GM23338 (cell line): ENCODE data around the gene ARHGEF16.

Experiments
- CREB1 ChIP-seq: fragments of 250-450 bp; sonication (Bioruptor Pico); IDR thresholded peaks from 2 replicates; pipeline ENCODE4 v1.5.0; 2020; ENCODE audit warnings: low read depth, mild to moderate bottlenecking, moderate library complexity
- CTCF ChIP-seq, 2 experiments: fragments of 200-600 bp in 1 of 2; sonication (generic) in 1 of 2; conservative IDR thresholded peaks; 2 replicates each; pipeline versions ENCODE4 v1.5.1 to v1.6.1; 2016 to 2017; ENCODE audit warnings: antibody characterized with exemption in 2 of 2, low read depth in 2 of 2, mild to moderate bottlenecking in 2 of 2, moderate library complexity in 1 of 2
- ETS1 ChIP-seq: IDR thresholded peaks from 2 replicates; pipeline ENCODE4 v1.6.1; 2016; ENCODE audit warnings: antibody characterized with exemption
- EZH2 ChIP-seq: fragments of 200-600 bp; sonication (generic); IDR thresholded peaks from one replicate; pipeline ENCODE4 v1.8.0; 2017; ENCODE audit warnings: antibody characterized with exemption, mild to moderate bottlenecking, low read depth; ENCODE audit not compliant: unreplicated experiment
- EZH2phosphoT487 ChIP-seq: fragments of 200-600 bp; sonication (generic); IDR thresholded peaks from one replicate; pipeline ENCODE4 v1.8.1; 2018; ENCODE audit warnings: antibody characterized with exemption; ENCODE audit not compliant: unreplicated experiment
- JUNB ChIP-seq: IDR thresholded peaks from one replicate; pipeline ENCODE4 v1.6.1; 2016; ENCODE audit warnings: antibody characterized with exemption; ENCODE audit not compliant: unreplicated experiment
- NANOG ChIP-seq: IDR thresholded peaks from 2 replicates; pipeline ENCODE4 v1.6.1; 2016; ENCODE audit warnings: antibody characterized with exemption, borderline replicate concordance
- POLR2AphosphoS5 ChIP-seq: IDR thresholded peaks from 2 replicates; pipeline ENCODE4 v1.6.1; 2016; ENCODE audit warnings: antibody characterized with exemption, low read depth
- REST ChIP-seq: IDR thresholded peaks from one replicate; pipeline ENCODE4 v1.6.1; 2018; ENCODE audit warnings: antibody characterized with exemption; ENCODE audit not compliant: unreplicated experiment
- STAT1 ChIP-seq: IDR thresholded peaks from one replicate; pipeline ENCODE4 v1.6.1; 2016; ENCODE audit warnings: antibody characterized with exemption; ENCODE audit not compliant: unreplicated experiment

- TF ChIP-seq CTCF (conservative IDR thresholded peaks at IDR 0.05; ENCODE audit: low read depth in 2 of 2) (no peak), EZH2 (no peak), POLR2AphosphoS5 (no peak), REST (no peak), EZH2phosphoT487 (no peak), NANOG (no peak), JUNB (no peak), ETS1 (no peak), CREB1 (CRISPR knock-in tag) (no peak), STAT1 (no peak)
Observed at GRCh38 chr1:3456449-3456963, 2.0 kb downstream of the ARHGEF16 start.
